NCI-H345 (cell line): ENCODE data around the gene P2RX2.

ENCODE experiments used
- DNase-seq: peaks from one replicate; lab custom pipeline; 2025; lab: John Stamatoyannopoulos, UW

The P2RX2 gene

GRCh38 chr12:132662901-132663755, 44.6 kb downstream of the P2RX2 start:
- DNase-seq, result no peak

- DNase-seq, result no peak
Observed at GRCh38 chr12:132664206-132665148, 45.9 kb downstream of the P2RX2 start.

- DNase-seq, result no peak
Observed at GRCh38 chr12:132665149-132665491, 46.5 kb downstream of the P2RX2 start.

GRCh38 chr12:132665794-132666193, 47.2 kb downstream of the P2RX2 start:
- no peak for DNase-seq

GRCh38 chr12:132668191-132669088, 49.9 kb downstream of the P2RX2 start:
- no peak for DNase-seq

- DNase-seq, result no peak
Observed at GRCh38 chr12:132669166-132669879, 50.7 kb downstream of the P2RX2 start.
